Measurements from ENCODE around the gene CFL1. TPM values are rescaled to one million over a fixed set of nuclear protein-coding genes. Genes with fewer than 3 reads are reported as not detected.

The CFL1 gene
- polyA plus RNA-seq, 1 of the 3 experiments (the other 2 are of a cell fraction) = 4,252 TPM

DNA sequence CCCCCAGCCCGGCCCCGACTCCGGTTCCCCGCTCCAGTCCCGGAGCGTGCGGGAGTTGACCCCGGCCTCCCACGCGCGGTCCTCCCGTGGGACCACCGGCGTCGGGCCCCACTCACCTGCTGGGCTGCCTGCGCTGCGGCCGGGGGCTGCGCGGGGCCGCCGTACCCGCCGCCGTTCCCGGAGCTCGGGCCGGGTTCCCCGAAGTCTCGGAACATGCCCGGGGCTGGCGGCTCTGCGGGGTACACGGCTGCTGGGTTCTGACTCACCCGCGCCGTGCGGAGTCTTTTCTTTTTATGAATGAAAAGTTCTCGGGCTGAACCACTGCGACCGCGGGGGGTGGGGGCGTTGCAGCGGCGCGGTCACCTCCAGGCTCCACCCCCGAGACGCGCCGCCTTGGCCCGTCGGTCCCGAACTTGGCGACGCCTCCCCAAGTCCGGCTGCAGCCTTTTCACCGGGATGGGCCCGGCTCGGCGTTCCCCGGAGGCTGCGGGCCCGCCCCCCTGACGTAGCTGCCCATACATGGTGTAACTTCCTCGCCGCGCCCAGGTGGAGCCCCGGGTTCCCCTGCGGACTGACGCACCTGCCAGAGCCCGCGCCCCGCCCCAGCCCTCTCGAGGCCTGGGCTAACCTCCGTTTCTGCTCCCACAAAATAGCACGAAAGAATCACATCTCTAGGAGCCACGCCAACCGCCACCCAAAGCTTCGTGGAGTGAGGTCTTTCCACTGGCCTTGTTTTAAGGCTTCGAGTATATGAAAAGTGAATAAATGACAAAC, 42.3 kb upstream of the CFL1 start, which contains the start of gene FOSL1 (continued):
- TF ChIP-seq, protein P1, sequence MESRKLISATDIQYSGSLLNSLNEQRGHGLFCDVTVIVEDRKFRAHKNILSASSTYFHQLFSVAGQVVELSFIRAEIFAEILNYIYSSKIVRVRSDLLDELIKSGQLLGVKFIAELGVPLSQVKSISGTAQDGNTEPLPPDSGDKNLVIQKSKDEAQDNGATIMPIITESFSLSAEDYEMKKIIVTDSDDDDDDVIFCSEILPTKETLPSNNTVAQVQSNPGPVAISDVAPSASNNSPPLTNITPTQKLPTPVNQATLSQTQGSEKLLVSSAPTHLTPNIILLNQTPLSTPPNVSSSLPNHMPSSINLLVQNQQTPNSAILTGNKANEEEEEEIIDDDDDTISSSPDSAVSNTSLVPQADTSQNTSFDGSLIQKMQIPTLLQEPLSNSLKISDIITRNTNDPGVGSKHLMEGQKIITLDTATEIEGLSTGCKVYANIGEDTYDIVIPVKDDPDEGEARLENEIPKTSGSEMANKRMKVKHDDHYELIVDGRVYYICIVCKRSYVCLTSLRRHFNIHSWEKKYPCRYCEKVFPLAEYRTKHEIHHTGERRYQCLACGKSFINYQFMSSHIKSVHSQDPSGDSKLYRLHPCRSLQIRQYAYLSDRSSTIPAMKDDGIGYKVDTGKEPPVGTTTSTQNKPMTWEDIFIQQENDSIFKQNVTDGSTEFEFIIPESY (IDR thresholded peaks at IDR 0.05; ENCODE audit: borderline replicate concordance, low read depth) = 0 out of 2 replicates have a peak, but pooled peaks have one; percentile 41
- no peak for TF ChIP-seq EZH2phosphoT487 (IDR thresholded peaks at IDR 0.05; ENCODE audit: borderline replicate concordance, low read depth)
- no peak for TF ChIP-seq RCOR1 (IDR thresholded peaks at IDR 0.05; ENCODE audit: low read length)

DNA sequence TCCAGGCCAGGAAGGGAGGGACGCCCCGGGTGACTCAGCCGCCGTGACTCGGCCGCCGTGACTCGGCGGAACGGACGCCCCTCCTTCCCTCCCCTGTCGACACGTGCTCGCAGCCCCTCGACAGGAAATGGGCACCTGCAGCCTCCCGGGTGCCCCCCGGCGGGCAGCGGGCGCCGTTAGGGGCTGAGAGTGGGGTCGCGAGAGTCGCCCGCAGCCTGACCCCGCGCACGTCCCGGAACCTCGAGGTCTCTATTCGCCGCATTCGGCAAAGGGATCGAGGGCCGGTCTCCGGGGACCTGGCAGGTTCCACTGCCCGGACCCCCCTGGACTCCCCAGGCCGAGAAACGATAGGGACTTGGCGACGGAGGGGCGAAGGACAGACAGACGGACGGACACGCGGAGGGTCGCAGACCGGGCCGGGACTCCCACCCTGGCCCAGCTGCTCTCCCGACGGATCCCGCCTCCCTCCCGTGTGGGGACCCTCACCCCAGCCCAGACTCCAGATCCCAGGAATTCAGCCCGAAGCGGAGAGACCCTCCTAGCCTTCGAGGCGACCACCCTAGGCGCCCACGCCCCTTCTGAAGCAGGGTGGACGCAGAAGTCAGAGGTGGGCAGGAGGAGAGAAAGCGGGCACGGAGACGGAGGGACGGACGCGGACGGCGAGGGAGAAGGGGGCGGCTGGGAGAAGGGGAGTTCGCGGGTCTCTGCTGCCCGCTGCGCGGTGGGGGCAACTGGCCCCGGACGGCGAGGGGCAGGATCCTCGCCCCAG, 41.6 kb upstream of the CFL1 start:
- peak overlapping the region; percentile 59 to 82 for H3K4me3 ChIP-seq (ENCODE audit: low read depth in 2 of 2, low read length in 1 of 2)
- peak overlapping the region; percentile 97 for H3K9ac ChIP-seq
- H2AFZ ChIP-seq (ENCODE audit: low read depth) = no peak overlapping the region
- WGBS (ENCODE audit: low lambda C conversion rate) = 0% methylated on average over 8 of the region's 78 CpGs
- H3K79me2 ChIP-seq (ENCODE audit: insufficient read depth) = peaks cover 87% of the 10 kb centered on the region
- DNase-seq = peak; percentile 71
- H3K4me1 ChIP-seq (ENCODE audit: control insufficient read depth in 1 of 2, insufficient read depth in 2 of 2, low read depth in 1 of 2, low read length in 1 of 2) = peaks cover 0 to 44% of the 10 kb centered on the region in 2 experiments; a peak in 3 of 4 replicates
- ChIA-PET POLR2A (no interaction called here), CTCF (interaction anchor here (1.0 to 4.6 kb wide), 4 partner anchors 11 to 40 kb away, joined by 3 to 36 read pairs (median 35); partner anchors contain the start of genes CCDC85B, FIBP and MUS81)
- peak overlapping the region; percentile 89 for H3K4me2 ChIP-seq
- H3K9me3 ChIP-seq = no peaks in the 10 kb centered on the region
- H3F3A ChIP-seq (replicated peaks; ENCODE audit: insufficient read depth) = peaks cover 65% of the 10 kb centered on the region
- H4K20me1 ChIP-seq (ENCODE audit: insufficient read depth) = peaks cover 45% of the 10 kb centered on the region
- peaks cover 0 to 35% of the 10 kb centered on the region in 2 experiments for H3K36me3 ChIP-seq (replicated peaks in 1 of 2; ENCODE audit: control insufficient read depth in 1 of 2, insufficient read depth in 2 of 2, low read length in 1 of 2)
- no peaks in the 10 kb centered on the region for H3K9me2 ChIP-seq
- H3K27me3 ChIP-seq (ENCODE audit: insufficient read depth) = no peaks in the 10 kb centered on the region
- H3K27ac ChIP-seq (ENCODE audit: low read depth in 2 of 2, low read length in 1 of 2) = peak overlapping the region in 1 of 2 experiments; percentile 95; a peak in 3 of 4 replicates
- peak; percentile 3; the same call in 1 of the 2 replicates for TF ChIP-seq ELF1 (IDR thresholded peaks at IDR 0.05)
- no peak for TF ChIP-seq FOXJ3 (CRISPR knock-in tag; IDR thresholded peaks at IDR 0.05)
- peak; percentile 82 for TF ChIP-seq FOSL2 (IDR thresholded peaks at IDR 0.05; ENCODE audit: borderline replicate concordance, low read depth)
- peak; percentile 85; the same call in 1 of the 2 replicates for TF ChIP-seq SIN3A (IDR thresholded peaks at IDR 0.05; ENCODE audit: borderline replicate concordance, low read depth, low read length)
- peak; percentile 60; the same call in 1 of the 2 replicates for TF ChIP-seq RXRA (IDR thresholded peaks at IDR 0.05; ENCODE audit: borderline replicate concordance, low read depth)
- TF ChIP-seq EP300 (IDR thresholded peaks at IDR 0.05; ENCODE audit: borderline replicate concordance in 1 of 2, low read depth in 1 of 2, low read length in 1 of 2) = peak in 1 of 2 experiments; percentile 61; a peak in 1 of 4 replicates
- no peak for TF ChIP-seq RCOR1 (IDR thresholded peaks at IDR 0.05; ENCODE audit: low read length)
- TF ChIP-seq RFX5 (IDR thresholded peaks at IDR 0.05; ENCODE audit: low read length) = no peak
- TF ChIP-seq TAF1 (IDR thresholded peaks at IDR 0.05; ENCODE audit: borderline replicate concordance, low read depth, low read length) = no peak
- no peak; the same call in 1 of the 2 replicates for TF ChIP-seq NFIC (IDR thresholded peaks at IDR 0.05; ENCODE audit: borderline replicate concordance)
- TF ChIP-seq, protein P1 (IDR thresholded peaks at IDR 0.05; ENCODE audit: borderline replicate concordance, low read depth) = peak; percentile 55; the same call in 1 of the 2 replicates
- TF ChIP-seq, protein P2, sequence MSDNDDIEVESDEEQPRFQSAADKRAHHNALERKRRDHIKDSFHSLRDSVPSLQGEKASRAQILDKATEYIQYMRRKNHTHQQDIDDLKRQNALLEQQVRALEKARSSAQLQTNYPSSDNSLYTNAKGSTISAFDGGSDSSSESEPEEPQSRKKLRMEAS (IDR thresholded peaks at IDR 0.05; ENCODE audit: low read depth) = peak; percentile 97
- TF ChIP-seq, protein P3, sequence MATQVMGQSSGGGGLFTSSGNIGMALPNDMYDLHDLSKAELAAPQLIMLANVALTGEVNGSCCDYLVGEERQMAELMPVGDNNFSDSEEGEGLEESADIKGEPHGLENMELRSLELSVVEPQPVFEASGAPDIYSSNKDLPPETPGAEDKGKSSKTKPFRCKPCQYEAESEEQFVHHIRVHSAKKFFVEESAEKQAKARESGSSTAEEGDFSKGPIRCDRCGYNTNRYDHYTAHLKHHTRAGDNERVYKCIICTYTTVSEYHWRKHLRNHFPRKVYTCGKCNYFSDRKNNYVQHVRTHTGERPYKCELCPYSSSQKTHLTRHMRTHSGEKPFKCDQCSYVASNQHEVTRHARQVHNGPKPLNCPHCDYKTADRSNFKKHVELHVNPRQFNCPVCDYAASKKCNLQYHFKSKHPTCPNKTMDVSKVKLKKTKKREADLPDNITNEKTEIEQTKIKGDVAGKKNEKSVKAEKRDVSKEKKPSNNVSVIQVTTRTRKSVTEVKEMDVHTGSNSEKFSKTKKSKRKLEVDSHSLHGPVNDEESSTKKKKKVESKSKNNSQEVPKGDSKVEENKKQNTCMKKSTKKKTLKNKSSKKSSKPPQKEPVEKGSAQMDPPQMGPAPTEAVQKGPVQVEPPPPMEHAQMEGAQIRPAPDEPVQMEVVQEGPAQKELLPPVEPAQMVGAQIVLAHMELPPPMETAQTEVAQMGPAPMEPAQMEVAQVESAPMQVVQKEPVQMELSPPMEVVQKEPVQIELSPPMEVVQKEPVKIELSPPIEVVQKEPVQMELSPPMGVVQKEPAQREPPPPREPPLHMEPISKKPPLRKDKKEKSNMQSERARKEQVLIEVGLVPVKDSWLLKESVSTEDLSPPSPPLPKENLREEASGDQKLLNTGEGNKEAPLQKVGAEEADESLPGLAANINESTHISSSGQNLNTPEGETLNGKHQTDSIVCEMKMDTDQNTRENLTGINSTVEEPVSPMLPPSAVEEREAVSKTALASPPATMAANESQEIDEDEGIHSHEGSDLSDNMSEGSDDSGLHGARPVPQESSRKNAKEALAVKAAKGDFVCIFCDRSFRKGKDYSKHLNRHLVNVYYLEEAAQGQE (IDR thresholded peaks at IDR 0.05; ENCODE audit: low read depth, low read length) = peak; percentile 28; the same call in 1 of the 2 replicates
- peak; percentile 62; the same call in 1 of the 2 replicates for TF ChIP-seq JUND (IDR thresholded peaks at IDR 0.05)
- 0 out of 2 replicates have a peak, but pooled peaks have one; percentile 29 for TF ChIP-seq GABPA (IDR thresholded peaks at IDR 0.05; ENCODE audit: low read depth)
- TF ChIP-seq POLR2AphosphoS5 (IDR thresholded peaks at IDR 0.05; ENCODE audit: low read depth, low read length) = no peak
- TF ChIP-seq YY1 (IDR thresholded peaks at IDR 0.05; ENCODE audit: low read depth) = peak; percentile 40; the same call in 1 of the 2 replicates

Measured in SK-N-SH (cell line).